ENCODE data around the gene PNPLA7.

PNPLA7 gene

GRCh38 chr9:137449931-137450538, 100.2 kb downstream of the PNPLA7 start:
- Histone ChIP-seq H3K9me3 (ENCODE audit: severe bottlenecking) (no peaks in the 10 kb centered on the region), H3K27ac (no peak overlapping the region), H3K4me3 (ENCODE audit: low read depth, low read length) (no peak overlapping the region), H3K36me3 (peaks cover 29% of the 10 kb centered on the region), H3K27me3 (ENCODE audit: insufficient read depth, low read depth, severe bottlenecking) (no peaks in the 10 kb centered on the region)
- no peak for TF ChIP-seq CTCF (IDR thresholded peaks at IDR 0.05; ENCODE audit: low read depth, low read length)
- DNase-seq: no peak

- Histone ChIP-seq H3K27ac (no peak overlapping the region), H3K9me3 (ENCODE audit: severe bottlenecking) (no peaks in the 10 kb centered on the region), H3K36me3 (peaks cover 21% of the 10 kb centered on the region), H3K27me3 (ENCODE audit: insufficient read depth, low read depth, severe bottlenecking) (no peaks in the 10 kb centered on the region), H3K4me3 (ENCODE audit: low read depth, low read length) (no peak overlapping the region)
- TF ChIP-seq CTCF (IDR thresholded peaks at IDR 0.05; ENCODE audit: low read depth, low read length): no peak
- no peak for DNase-seq
These were observed 100.9 kb downstream of the PNPLA7 start for GRCh38 chr9:137449081-137449844.

GRCh38 chr9:137448602-137448962, 101.6 kb downstream of the PNPLA7 start:
- TF ChIP-seq CTCF (IDR thresholded peaks at IDR 0.05; ENCODE audit: low read depth, low read length): no peak
- Histone ChIP-seq H3K4me3 (ENCODE audit: low read depth, low read length) (no peak overlapping the region), H3K36me3 (peaks cover 19% of the 10 kb centered on the region), H3K27ac (no peak overlapping the region), H3K27me3 (ENCODE audit: insufficient read depth, low read depth, severe bottlenecking) (no peaks in the 10 kb centered on the region), H3K9me3 (ENCODE audit: severe bottlenecking) (no peaks in the 10 kb centered on the region)
- no peak for DNase-seq

GRCh38 chr9:137447722-137448601, 102.2 kb downstream of the PNPLA7 start:
- Histone ChIP-seq H3K27me3 (ENCODE audit: insufficient read depth, low read depth, severe bottlenecking) (no peaks in the 10 kb centered on the region), H3K36me3 (peaks cover 13% of the 10 kb centered on the region), H3K9me3 (ENCODE audit: severe bottlenecking) (no peaks in the 10 kb centered on the region), H3K27ac (no peak overlapping the region), H3K4me3 (ENCODE audit: low read depth, low read length) (no peak overlapping the region)
- no peak for DNase-seq
- TF ChIP-seq CTCF (IDR thresholded peaks at IDR 0.05; ENCODE audit: low read depth, low read length): no peak

- TF ChIP-seq CTCF (IDR thresholded peaks at IDR 0.05; ENCODE audit: low read depth, low read length): no peak
- Histone ChIP-seq H3K4me3 (ENCODE audit: low read depth, low read length) (no peak overlapping the region), H3K27me3 (ENCODE audit: insufficient read depth, low read depth, severe bottlenecking) (no peaks in the 10 kb centered on the region), H3K36me3 (peaks cover 7% of the 10 kb centered on the region), H3K9me3 (ENCODE audit: severe bottlenecking) (no peaks in the 10 kb centered on the region), H3K27ac (no peak overlapping the region)
- DNase-seq: no peak
These were observed 103.2 kb downstream of the PNPLA7 start for GRCh38 chr9:137446851-137447471.
